CD4-positive, alpha-beta T cell treated with Interleukin-15 for 1 hour (primary cell): ENCODE data around the gene CACTIN.
"Not testable (repeated sequence)": the region's sequence is repeated elsewhere in the genome, so short reads cannot be mapped to it uniquely, and the experiment has no call there.

ENCODE experiments used
- DNase-seq: peaks from one replicate; pipeline ENCODE4 v3.0.0-alpha.2; 2020

Gene CACTIN

GRCh38 chr19:3661284-3662238, 35.0 kb upstream of the CACTIN start:
- no peak for DNase-seq

GRCh38 chr19:3660493-3661219, 34.1 kb upstream of the CACTIN start:
- DNase-seq = no peak

- DNase-seq = no peak
Measured at GRCh38 chr19:3659746-3660112, 33.1 kb upstream of the CACTIN start.

GRCh38 chr19:3658870-3659745, 32.5 kb upstream of the CACTIN start:
- no peak for DNase-seq

GRCh38 chr19:3658004-3658869, 31.6 kb upstream of the CACTIN start:
- DNase-seq = no peak

- no peak for DNase-seq
Measured at GRCh38 chr19:3657395-3657769, 30.8 kb upstream of the CACTIN start.

GRCh38 chr19:3656747-3657394, 30.3 kb upstream of the CACTIN start:
- no peak for DNase-seq

GRCh38 chr19:3656073-3656746, 29.6 kb upstream of the CACTIN start:
- DNase-seq = no peak

GRCh38 chr19:3655402-3656072, 28.9 kb upstream of the CACTIN start:
- DNase-seq = no peak

GRCh38 chr19:3653865-3654513, 27.4 kb upstream of the CACTIN start:
- no peak for DNase-seq

GRCh38 chr19:3653081-3653795, 26.6 kb upstream of the CACTIN start:
- no peak for DNase-seq

GRCh38 chr19:3652422-3652821, 25.8 kb upstream of the CACTIN start:
- DNase-seq = no peak

GRCh38 chr19:3651684-3652083, 25.1 kb upstream of the CACTIN start:
- DNase-seq = no peak

GRCh38 chr19:3649888-3650287, 23.3 kb upstream of the CACTIN start:
- no peak for DNase-seq

- DNase-seq = no peak
Measured at GRCh38 chr19:3648037-3648905, 21.7 kb upstream of the CACTIN start.

- DNase-seq = not testable (repeated sequence)
Measured at GRCh38 chr19:3647102-3647501, 20.5 kb upstream of the CACTIN start.

- DNase-seq = no peak
Measured at GRCh38 chr19:3646336-3647092, 19.9 kb upstream of the CACTIN start.
